ENCODE measurements around the gene CEP128. TPM values are rescaled to one million over a fixed set of nuclear protein-coding genes. Genes with fewer than 3 reads are reported as not detected.

The CEP128 gene
- total and polyA plus RNA-seq, 2 experiments from 2014 or later: 7.6 to 17.6 TPM

- TF ChIP-seq NANOG (IDR thresholded peaks at IDR 0.05; ENCODE audit: borderline replicate concordance): no peak
- TF ChIP-seq, protein P1, sequence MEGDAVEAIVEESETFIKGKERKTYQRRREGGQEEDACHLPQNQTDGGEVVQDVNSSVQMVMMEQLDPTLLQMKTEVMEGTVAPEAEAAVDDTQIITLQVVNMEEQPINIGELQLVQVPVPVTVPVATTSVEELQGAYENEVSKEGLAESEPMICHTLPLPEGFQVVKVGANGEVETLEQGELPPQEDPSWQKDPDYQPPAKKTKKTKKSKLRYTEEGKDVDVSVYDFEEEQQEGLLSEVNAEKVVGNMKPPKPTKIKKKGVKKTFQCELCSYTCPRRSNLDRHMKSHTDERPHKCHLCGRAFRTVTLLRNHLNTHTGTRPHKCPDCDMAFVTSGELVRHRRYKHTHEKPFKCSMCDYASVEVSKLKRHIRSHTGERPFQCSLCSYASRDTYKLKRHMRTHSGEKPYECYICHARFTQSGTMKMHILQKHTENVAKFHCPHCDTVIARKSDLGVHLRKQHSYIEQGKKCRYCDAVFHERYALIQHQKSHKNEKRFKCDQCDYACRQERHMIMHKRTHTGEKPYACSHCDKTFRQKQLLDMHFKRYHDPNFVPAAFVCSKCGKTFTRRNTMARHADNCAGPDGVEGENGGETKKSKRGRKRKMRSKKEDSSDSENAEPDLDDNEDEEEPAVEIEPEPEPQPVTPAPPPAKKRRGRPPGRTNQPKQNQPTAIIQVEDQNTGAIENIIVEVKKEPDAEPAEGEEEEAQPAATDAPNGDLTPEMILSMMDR (conservative IDR thresholded peaks at IDR 0.05; ENCODE audit: low read depth in 2 of 2): no peak
- no peak for TF ChIP-seq JUNB (IDR thresholded peaks at IDR 0.05; ENCODE audit: unreplicated experiment)
- TF ChIP-seq REST (IDR thresholded peaks at IDR 0.05; ENCODE audit: unreplicated experiment): no peak
Observed at GRCh38 chr14:80584744-80585505, 356.6 kb downstream of the CEP128 start (continued).

- no peaks in the 10 kb centered on the region for H3K9me2 ChIP-seq (ENCODE audit: insufficient read depth)
- H3K36me3 ChIP-seq (ENCODE audit: insufficient read depth): no peaks in the 10 kb centered on the region
- H2AFZ ChIP-seq: no peak overlapping the region
- no peaks in the 10 kb centered on the region for H3K36me3 Mint-ChIP-seq (ENCODE audit: low read depth)
- H3K27ac Mint-ChIP-seq: no peak overlapping the region; the same call in 1 of the 2 replicates
- H3K4me3 ChIP-seq: no peak overlapping the region
- H3K4me1 ChIP-seq (ENCODE audit: insufficient read depth): peaks cover 7% of the 10 kb centered on the region; the same call in 1 of the 2 replicates
- H4K20me1 ChIP-seq (replicated peaks; ENCODE audit: insufficient read depth): no peaks in the 10 kb centered on the region
- no peak overlapping the region for H3K27ac ChIP-seq (ENCODE audit: low read depth)
- H3K9me3 Mint-ChIP-seq: no peaks in the 10 kb centered on the region
- no peaks in the 10 kb centered on the region for H3K79me2 ChIP-seq (replicated peaks; ENCODE audit: insufficient read depth)
- no peak for DNase-seq (ENCODE audit: low spot score)
- H3F3A ChIP-seq (replicated peaks; ENCODE audit: low read depth): no peaks in the 10 kb centered on the region
- no peak overlapping the region for H3K4me2 ChIP-seq
- peaks cover 11% of the 10 kb centered on the region; the same call in 2 of the 3 replicates for H3K4me1 Mint-ChIP-seq
- H3K27me3 Mint-ChIP-seq (ENCODE audit: insufficient read depth, low read depth, poor library complexity): no peaks in the 10 kb centered on the region
- no peak for ATAC-seq
- no peak overlapping the region for H3K4me3 Mint-ChIP-seq
- H3K27me3 ChIP-seq (ENCODE audit: insufficient read depth): no peaks in the 10 kb centered on the region
- TF ChIP-seq POLR2AphosphoS5 (IDR thresholded peaks at IDR 0.05; ENCODE audit: low read depth): no peak
- TF ChIP-seq NANOG (IDR thresholded peaks at IDR 0.05; ENCODE audit: borderline replicate concordance): no peak
- TF ChIP-seq EZH2phosphoT487 (IDR thresholded peaks at IDR 0.05; ENCODE audit: unreplicated experiment): no peak
- no peak for TF ChIP-seq ZNF114 (CRISPR knock-in tag; IDR thresholded peaks at IDR 0.05)
- no peak for TF ChIP-seq ZNF331 (CRISPR knock-in tag; IDR thresholded peaks at IDR 0.05; ENCODE audit: low read depth)
- no peak for TF ChIP-seq REST (IDR thresholded peaks at IDR 0.05; ENCODE audit: unreplicated experiment)
- TF ChIP-seq STAT1 (IDR thresholded peaks at IDR 0.05; ENCODE audit: unreplicated experiment): no peak
Observed at GRCh38 chr14:80577599-80577998, 363.9 kb downstream of the CEP128 start.
